Activated T-helper 1 cell treated with anti-CD3 and anti-CD28 coated beads, Interleukin-2, amount 50 U/mL, for 16 hours (primary cell): ENCODE measurements around the gene GRK2.
"Not testable (repeated sequence)": the region's sequence is repeated elsewhere in the genome, so short reads cannot be mapped to it uniquely, and the experiment has no call there.

Experiments
- DNase-seq, 2 donors: peaks; one replicate each; pipeline ENCODE4 v3.0.0-alpha.2; 2020; ENCODE audit warnings: low read depth in 1 of 2, low spot score in 1 of 2

Gene GRK2

DNA sequence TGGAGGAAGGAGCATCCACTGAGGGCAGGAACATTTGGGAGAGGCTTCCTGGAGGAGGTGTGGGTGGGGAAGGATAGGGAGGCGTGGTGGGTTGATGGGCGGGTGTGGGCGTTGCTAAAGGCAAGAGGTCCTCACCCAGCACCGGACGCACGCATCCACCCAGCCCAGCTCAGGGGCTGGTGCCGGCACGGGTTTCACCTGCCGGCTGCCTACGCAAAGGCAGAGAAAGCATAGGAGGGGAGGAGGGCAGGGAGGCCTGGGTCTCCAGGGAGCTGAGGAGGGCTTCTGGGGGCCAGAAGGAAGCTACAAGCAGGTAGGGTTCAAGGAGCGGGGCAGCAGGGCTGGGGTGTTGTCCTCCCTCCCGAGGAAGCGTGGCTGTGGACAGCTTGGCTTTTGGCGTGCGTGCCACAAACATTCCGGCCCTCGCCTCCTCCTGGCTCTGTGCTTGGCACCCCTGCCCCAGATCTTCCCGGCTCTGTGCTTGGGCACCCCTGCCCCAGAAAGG lies 44.8 kb downstream of the GRK2 start:
- no peak for DNase-seq

GRCh38 chr11:67311556-67312082 lies 45.3 kb downstream of the GRK2 start:
- DNase-seq, result no peak

GRCh38 chr11:67312187-67313021 lies 46.1 kb downstream of the GRK2 start:
- no peak for DNase-seq

DNA sequence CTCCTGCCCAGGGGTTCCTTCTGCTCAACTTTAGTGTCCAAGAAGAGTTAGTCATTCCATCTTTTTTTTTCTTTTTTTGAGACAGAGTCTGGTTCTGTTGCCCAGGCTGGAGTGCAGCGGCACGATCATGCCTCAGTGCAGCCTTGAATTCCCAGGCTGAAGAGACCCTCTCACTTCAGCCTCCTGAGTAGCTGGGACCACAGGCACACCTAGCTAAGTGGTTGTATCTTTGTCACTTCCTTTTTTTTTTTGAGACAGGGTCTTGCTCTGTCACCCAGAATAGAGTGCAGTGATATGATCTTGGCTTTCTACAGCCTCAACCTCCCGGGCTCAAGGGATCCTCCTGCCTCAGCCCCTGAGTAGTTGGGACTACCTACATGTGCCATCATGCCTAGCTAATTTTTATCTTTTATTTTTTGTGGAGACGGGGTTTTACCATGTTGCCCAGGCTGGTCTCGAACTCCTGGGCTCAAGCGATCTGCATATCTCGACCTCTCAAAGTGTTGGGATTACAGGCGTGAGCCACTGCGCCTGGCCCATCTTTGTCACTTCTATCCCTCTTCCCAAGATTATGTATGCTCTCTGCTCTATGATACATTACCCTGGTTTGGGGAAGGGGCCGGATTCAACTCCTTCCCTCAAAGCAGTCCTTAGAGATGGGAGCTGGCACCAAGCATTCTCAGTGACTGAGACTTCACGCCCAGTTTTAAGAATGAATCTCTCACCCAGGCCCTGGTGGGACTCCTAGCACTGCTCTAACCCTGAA lies 47.0 kb downstream of the GRK2 start:
- no peak for DNase-seq

- DNase-seq, result no peak
Observed at GRCh38 chr11:67314218-67314617, 47.9 kb downstream of the GRK2 start.

- no peak for DNase-seq
Observed at GRCh38 chr11:67315325-67315909, 49.1 kb downstream of the GRK2 start.

DNA sequence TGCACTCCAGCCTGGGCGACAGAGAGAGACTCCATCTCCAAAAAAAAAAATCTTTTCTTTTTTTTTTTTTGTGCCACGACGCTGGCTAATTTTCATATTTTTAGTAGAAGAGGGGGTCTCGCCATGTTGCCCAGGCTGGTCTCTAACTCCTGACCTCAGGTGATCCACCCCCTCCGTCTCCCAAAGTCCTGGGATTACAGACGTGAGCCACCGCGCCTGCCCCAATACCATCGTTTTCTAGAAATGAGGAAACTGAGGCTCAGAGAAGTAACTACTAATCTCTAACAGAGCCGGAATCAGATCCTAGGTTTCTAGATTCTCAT lies 50.6 kb downstream of the GRK2 start:
- no peak for DNase-seq

DNA sequence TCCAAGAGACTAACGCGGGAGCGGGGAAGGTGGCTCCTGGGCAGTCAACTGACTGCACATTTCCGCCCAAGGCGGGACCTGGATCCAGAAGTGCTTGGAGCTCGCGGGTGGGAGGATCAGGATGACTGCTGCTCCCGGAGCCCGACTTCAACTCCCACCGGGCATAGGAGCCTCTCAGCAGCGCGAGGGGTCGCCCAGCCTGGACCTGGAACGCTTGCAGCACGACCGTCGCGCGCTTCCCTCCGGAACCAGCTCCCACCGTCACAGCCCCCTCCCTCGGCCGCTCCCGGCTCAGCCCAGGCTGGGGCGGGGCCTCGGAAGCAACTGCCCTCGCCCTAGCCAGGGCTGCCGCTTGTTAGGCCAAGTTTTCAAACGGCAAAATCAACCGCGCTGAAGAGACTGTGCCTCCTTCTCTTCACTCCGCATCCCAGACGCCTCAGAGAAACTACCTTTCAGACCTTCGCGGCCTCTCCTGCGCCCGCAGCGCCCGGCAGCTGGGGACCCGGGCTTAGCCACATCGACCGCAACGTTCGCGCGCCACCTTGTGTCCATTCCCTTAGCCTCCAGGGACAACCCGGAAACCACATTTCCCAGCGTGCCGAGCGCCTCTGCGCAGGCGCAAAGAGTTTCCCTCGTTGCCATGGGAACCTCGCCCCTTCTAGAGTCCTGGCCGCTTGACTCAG lies 51.1 kb downstream of the GRK2 start:
- peak; percentile 96 to 98 for DNase-seq

- DNase-seq, result no peak
Observed at GRCh38 chr11:67317888-67318555, 51.7 kb downstream of the GRK2 start.

DNA sequence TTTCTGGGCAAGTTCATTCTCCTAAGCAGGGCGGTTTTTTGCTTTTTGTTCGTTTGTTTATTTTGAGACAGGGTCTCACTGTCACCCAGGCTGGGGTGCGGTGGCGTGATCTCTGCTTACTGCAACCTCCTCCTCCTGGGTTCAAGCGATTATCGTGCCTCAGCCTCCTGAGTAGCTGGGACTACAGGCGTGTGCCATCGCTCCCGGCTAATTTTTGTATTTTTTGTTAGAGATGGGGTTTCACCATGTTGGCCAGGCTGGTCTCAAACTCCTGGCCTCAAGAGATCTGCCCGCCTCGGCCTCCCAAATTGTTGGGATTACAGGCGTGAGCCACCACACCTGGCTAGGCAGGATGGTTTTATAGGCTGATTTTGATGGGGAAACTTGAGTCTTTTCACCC lies 52.6 kb downstream of the GRK2 start:
- DNase-seq, result not testable (repeated sequence)

DNA sequence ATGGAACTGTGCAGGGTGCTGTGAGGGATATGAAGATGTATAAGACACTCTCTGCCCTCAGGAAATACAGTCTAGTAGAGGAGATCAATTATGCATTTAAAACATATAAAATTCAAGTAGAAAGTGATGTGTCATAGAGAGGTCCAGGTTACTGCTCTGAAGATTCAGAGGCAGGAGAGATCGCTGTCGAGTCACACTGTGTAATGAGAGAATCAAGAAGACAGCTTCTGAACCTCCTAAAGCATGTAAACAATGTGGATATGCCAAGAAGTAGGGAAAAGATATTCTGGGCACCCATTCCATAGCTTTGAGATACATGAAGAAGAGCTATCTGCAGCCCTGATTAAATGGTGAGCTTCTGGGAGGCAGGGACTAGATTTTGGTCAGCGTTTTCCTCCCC lies 53.7 kb downstream of the GRK2 start:
- no peak for DNase-seq

DNA sequence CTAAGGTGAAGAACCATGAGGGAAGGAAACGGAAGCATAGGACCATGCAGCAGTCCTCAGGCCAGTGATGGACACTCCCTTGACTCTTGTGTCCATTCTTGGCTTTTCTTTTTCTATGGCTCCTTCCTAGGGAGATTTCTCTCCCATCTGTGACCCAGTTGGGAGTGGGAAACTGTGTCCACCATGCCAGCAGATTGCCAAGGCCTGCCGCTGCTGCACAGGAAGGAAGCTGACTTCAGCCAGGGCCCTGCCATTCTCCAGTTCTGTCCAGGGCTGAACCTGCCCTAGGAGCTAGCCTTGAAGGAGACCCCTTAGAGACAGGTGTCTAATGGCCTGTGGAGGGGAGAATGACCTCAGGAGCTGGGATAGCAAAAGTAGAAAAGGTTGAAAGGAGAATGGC lies 54.4 kb downstream of the GRK2 start:
- DNase-seq, result no peak

GRCh38 chr11:67321313-67321871 lies 55.1 kb downstream of the GRK2 start:
- no peak for DNase-seq

DNA sequence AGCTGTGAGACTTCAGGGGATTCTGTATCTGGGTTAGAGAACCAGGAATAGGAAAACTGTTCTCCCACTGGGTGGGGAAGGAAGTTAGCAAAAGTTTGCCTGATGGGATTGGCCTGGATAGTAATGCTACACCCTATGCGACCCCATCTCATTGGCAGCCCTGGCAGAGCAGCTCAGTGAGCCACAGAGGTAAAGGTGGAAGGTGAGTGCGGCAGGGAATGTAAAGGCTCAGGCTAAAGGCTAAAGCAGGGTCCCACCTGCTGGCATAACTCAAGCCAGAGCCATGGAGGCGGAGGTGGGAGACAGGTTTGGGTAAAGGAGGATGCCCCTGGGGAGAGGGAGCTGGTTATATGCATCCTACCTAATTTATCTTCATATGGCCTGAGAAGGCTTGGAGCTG lies 55.8 kb downstream of the GRK2 start:
- no peak for DNase-seq

GRCh38 chr11:67323526-67323925 lies 57.3 kb downstream of the GRK2 start:
- DNase-seq, result no peak

- DNase-seq, result no peak
Observed at GRCh38 chr11:67332081-67332691, 65.9 kb downstream of the GRK2 start.
